ENCODE measurements around the gene ATM. TPM values are rescaled to one million over a fixed set of nuclear protein-coding genes. Genes with fewer than 3 reads are reported as not detected.

The ATM gene
- total RNA-seq, 6 experiments from 2014 or later = 42.0 to 50.5 (median 47.3) TPM

GRCh38 chr11:108206171-108206570, 16.7 kb upstream of the ATM start:
- H3K4me3 Mint-ChIP-seq = no peak overlapping the region
- peaks cover 74% of the 10 kb centered on the region for H3K36me3 Mint-ChIP-seq (ENCODE audit: low read depth)
- no peak overlapping the region for H3K27ac Mint-ChIP-seq
- no peaks in the 10 kb centered on the region for H3K4me1 Mint-ChIP-seq (ENCODE audit: low read depth)
- peaks cover 10% of the 10 kb centered on the region for H3K9me3 Mint-ChIP-seq
- no peaks in the 10 kb centered on the region for H3K27me3 Mint-ChIP-seq (ENCODE audit: insufficient read depth)
- no peak for DNase-seq
- TF ChIP-seq CTCF (IDR thresholded peaks at IDR 0.05) = no peak

GRCh38 chr11:108206969-108207682, 15.7 kb upstream of the ATM start:
- Mint-ChIP-seq H3K4me1 (ENCODE audit: low read depth) (no peaks in the 10 kb centered on the region), H3K36me3 (ENCODE audit: low read depth) (peaks cover 80% of the 10 kb centered on the region), H3K27ac (no peak overlapping the region), H3K4me3 (no peak overlapping the region), H3K9me3 (peaks cover 10% of the 10 kb centered on the region), H3K27me3 (ENCODE audit: insufficient read depth) (no peaks in the 10 kb centered on the region)
- no peak for TF ChIP-seq CTCF (IDR thresholded peaks at IDR 0.05)
- no peak for DNase-seq

- Mint-ChIP-seq H3K4me3 (no peak overlapping the region), H3K27ac (no peak overlapping the region), H3K4me1 (ENCODE audit: low read depth) (no peaks in the 10 kb centered on the region), H3K9me3 (peaks cover 10% of the 10 kb centered on the region), H3K27me3 (ENCODE audit: insufficient read depth) (no peaks in the 10 kb centered on the region), H3K36me3 (ENCODE audit: low read depth) (peaks cover 84% of the 10 kb centered on the region)
- TF ChIP-seq CTCF (IDR thresholded peaks at IDR 0.05) = no peak
- DNase-seq = no peak
These were observed 15.2 kb upstream of the ATM start for GRCh38 chr11:108207683-108208060.

GRCh38 chr11:108210441-108210840, 12.4 kb upstream of the ATM start:
- H3K27ac Mint-ChIP-seq = no peak overlapping the region
- H3K36me3 Mint-ChIP-seq (ENCODE audit: low read depth) = peaks cover 58% of the 10 kb centered on the region
- no peaks in the 10 kb centered on the region for H3K27me3 Mint-ChIP-seq (ENCODE audit: insufficient read depth)
- TF ChIP-seq CTCF (IDR thresholded peaks at IDR 0.05) = no peak
- H3K4me3 Mint-ChIP-seq = no peak overlapping the region
- H3K9me3 Mint-ChIP-seq = peaks cover 4% of the 10 kb centered on the region; the same call in 1 of the 2 replicates
- no peak for DNase-seq
- H3K4me1 Mint-ChIP-seq (ENCODE audit: low read depth) = no peaks in the 10 kb centered on the region

GRCh38 chr11:108213784-108214183, 9.1 kb upstream of the ATM start:
- peaks cover 31% of the 10 kb centered on the region for H3K36me3 Mint-ChIP-seq (ENCODE audit: low read depth)
- H3K27me3 Mint-ChIP-seq (ENCODE audit: insufficient read depth) = no peaks in the 10 kb centered on the region
- no peak for DNase-seq
- no peak overlapping the region for H3K4me3 Mint-ChIP-seq
- H3K4me1 Mint-ChIP-seq (ENCODE audit: low read depth) = peaks cover 9% of the 10 kb centered on the region
- no peak overlapping the region for H3K27ac Mint-ChIP-seq
- no peaks in the 10 kb centered on the region for H3K9me3 Mint-ChIP-seq
- TF ChIP-seq CTCF (IDR thresholded peaks at IDR 0.05) = no peak
